ENCODE data around the gene NUDT14.

Gene NUDT14

DNA sequence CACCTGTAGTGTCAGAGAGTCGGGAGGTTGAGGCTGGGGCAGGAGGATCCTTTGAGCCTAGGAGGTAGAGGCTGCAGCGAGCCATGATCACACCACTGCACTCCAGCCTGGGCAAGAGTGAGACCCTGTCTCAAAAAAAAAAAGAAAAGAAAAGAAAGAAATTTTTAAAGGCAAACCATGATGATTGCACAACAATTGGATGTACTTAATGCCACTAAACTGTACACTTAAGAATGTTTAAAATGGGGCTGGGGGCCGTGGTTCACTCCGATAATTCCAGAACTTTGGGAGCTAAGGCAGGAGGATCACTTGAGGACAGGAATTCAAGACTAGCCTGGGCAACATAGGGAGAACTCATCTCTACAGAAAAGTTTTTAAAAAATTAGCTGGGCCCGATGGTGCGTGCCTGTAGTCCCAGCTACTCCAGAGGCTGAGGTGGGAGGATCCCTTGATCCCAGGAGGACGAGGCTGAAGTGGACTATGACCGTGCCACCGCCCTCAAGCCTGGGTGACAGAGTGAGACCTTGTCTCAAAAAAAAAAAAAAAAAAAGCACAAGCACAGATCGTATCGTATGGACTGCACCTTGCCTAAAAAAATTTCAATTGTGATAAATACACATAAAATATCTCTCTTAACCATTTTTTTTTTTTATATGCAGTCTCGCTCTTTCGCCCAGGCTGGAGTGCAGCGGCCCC is 45.3 kb downstream of the NUDT14 start:
- no peak for DNase-seq (ENCODE audit: low read depth in 2 of 3, low spot score in 1 of 3)

DNA sequence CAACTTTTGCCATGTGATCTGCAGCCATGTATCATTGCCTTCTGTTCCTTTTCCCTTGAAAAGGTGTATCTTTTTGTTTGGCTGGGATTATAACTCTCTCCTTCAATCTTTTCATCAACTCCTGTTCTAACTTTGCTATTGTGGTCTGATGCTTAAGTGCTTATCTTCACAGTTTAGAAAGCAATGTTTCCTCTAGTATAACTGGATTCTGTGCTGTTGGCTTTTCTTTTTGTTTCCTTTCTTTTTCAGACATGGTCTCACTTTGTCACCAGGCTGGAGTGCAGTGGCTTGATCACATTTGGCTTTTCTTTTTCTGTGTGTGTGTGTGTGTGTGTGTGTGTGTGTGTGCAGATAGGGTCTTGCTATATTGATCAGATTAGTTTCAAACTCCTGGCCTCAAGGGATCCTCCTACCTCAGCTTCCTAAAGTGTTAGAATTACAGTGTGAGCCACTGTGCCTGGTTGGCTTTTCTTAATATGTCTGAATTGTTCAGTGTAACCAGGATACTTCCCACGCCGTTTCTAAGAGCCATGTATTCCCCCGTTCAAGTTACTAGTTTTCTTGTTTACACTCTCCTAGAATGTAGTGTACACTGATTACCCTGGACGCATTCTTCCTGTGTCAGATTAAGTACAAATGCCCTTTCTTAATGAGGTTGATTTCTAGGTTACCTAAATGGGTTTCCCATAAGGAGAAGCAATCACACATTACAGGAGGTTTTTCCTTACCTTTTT is 48.0 kb downstream of the NUDT14 start:
- DNase-seq (ENCODE audit: low read depth in 2 of 3, low spot score in 1 of 3) = no peak

- DNase-seq (ENCODE audit: low read depth in 2 of 3, low spot score in 1 of 3) = no peak
Measured at GRCh38 chr14:105131241-105131640, 49.9 kb downstream of the NUDT14 start.

GRCh38 chr14:105128059-105128458 is 53.1 kb downstream of the NUDT14 start:
- DNase-seq (ENCODE audit: low read depth in 2 of 3, low spot score in 1 of 3) = no peak

GRCh38 chr14:105126981-105127329 is 54.2 kb downstream of the NUDT14 start:
- DNase-seq (ENCODE audit: low read depth in 2 of 3, low spot score in 1 of 3) = no peak

GRCh38 chr14:105126126-105126980 is 54.8 kb downstream of the NUDT14 start:
- no peak for DNase-seq (ENCODE audit: low read depth in 2 of 3, low spot score in 1 of 3)

DNA sequence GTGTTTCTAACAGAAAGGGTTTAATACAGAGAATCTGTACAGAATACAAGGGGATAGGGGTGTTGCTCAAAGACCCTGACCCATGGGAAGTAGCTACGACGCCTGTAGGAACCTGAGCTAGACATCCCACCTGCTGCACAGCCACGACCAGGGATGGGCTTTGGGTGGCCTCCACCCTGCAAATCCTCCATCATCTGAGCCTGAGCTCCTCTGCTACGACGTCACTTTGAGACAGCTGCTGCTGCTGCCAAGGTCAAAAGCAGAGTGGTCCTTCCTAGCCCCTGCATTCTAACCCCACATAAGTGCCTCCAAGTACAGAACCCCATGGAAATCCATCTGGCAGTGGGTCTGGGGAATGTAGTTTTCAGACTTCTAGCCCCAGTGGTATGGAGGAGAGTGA is 56.3 kb downstream of the NUDT14 start:
- no peak for DNase-seq (ENCODE audit: low read depth in 2 of 3, low spot score in 1 of 3)

DNA sequence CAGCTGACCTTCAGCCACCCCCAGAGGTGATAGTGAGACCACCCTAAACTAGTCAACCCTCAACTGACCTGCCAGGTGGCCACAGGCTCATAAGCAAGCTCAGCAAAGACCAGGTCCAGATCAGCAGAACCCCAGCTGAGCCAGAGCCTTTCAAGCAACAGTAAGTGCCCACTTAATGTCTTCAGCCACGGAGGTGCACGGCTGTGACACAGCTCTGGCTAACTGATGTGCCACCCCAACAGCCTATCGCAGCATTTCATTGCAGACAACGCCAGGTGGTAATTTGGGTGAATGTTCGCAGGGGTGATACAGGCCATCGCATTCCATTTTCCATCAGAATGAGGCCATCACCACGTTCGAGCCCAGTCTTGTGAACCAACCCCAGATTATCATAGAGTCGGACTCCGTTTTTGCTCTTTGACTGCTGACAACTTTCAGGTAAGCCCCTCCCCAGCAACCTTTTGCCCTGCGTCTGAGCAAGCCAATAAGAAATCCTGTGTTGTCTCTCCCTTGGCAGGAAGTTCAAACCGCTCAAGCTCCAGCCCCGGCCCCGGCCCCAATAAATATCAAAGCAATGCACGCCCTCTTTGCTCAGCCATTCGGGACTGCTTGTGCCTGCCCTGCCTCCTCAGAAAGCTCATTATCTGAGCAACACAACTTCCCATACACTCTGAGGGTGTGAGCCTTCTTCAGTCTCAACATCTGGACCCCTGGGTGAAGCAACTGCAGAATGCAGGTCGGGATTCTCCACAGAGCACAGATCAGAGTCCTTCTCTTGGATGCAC is 56.9 kb downstream of the NUDT14 start:
- DNase-seq (ENCODE audit: low read depth in 2 of 3, low spot score in 1 of 3) = no peak

- DNase-seq (ENCODE audit: low read depth in 2 of 3, low spot score in 1 of 3) = no peak
Measured at GRCh38 chr14:105123064-105123665, 57.9 kb downstream of the NUDT14 start.

Measured in stimulated activated CD4-positive, alpha-beta T cell treated with anti-CD3 and anti-CD28 coated beads, Interleukin-12 subunit alpha, Interleukin-12 subunit beta, amount 100 ng/mL, for 48 hours (primary cell).